CD4-positive, CD25-positive, alpha-beta regulatory T cell (primary cell): Measurements from ENCODE around the gene ATP1A4. TPM values are rescaled to one million over a fixed set of nuclear protein-coding genes. Genes with fewer than 3 reads are reported as not detected.

Source experiments
- ATAC-seq, 2 donors: fragments of 150-1000 bp; cut with Tn5 transposase; one replicate each; pipeline ENCODE4 v1.10.0; 2021; ENCODE audit warnings: low read depth in 2 of 2, moderate number of reproducible peaks in 2 of 2, moderate library complexity in 1 of 2
- DNase-seq, 3 donors: peaks; one replicate each; pipeline versions ENCODE4 v3.0.0 to v3.0.0-alpha.2; 2012 to 2022; ENCODE audit warnings: mixed read lengths in 1 of 3
- H3K27ac ChIP-seq: one replicate; pipeline ENCODE4 v1.7.0; 2013; ENCODE audit warnings: mild to moderate bottlenecking, low read length; ENCODE audit not compliant: insufficient read depth, poor library complexity, severe bottlenecking
- H3K27me3 ChIP-seq: one replicate; pipeline ENCODE4 v1.7.0; 2013; ENCODE audit warnings: low read length; ENCODE audit not compliant: control insufficient read depth, insufficient read depth
- H3K36me3 ChIP-seq: one replicate; pipeline ENCODE4 v1.7.0; 2013; ENCODE audit warnings: mild to moderate bottlenecking, low read length, moderate library complexity; ENCODE audit not compliant: control insufficient read depth, insufficient read depth
- H3K4me1 ChIP-seq: 2 replicates; pipeline ENCODE4 v1.7.0; 2013; ENCODE audit warnings: mild to moderate bottlenecking, low read length; ENCODE audit not compliant: insufficient read depth, control insufficient read depth, poor library complexity, severe bottlenecking
- H3K4me3 ChIP-seq: one replicate; pipeline ENCODE4 v1.7.0; 2013; ENCODE audit warnings: low read depth, mild to moderate bottlenecking, low read length, moderate library complexity
- H3K9me3 ChIP-seq, 2 experiments: 1 replicate in 1 of 2; 2 replicates in 1 of 2; pipeline ENCODE4 v1.7.0; 2013; ENCODE audit warnings: low read length in 2 of 2, mild to moderate bottlenecking in 1 of 2, moderate library complexity in 1 of 2; ENCODE audit not compliant: control insufficient read depth in 2 of 2
- H3K27ac Mint-ChIP-seq, 3 donors: one replicate each; pipeline ENCODE4 v1.8.0; 2020 to 2022; ENCODE audit warnings: mild to moderate bottlenecking in 3 of 3, mixed read lengths in 3 of 3, moderate library complexity in 2 of 3
- H3K27me3 Mint-ChIP-seq: one replicate; pipeline ENCODE4 v1.8.0; 2022; ENCODE audit warnings: mild to moderate bottlenecking, mixed read lengths
- H3K36me3 Mint-ChIP-seq: one replicate; pipeline ENCODE4 v1.8.0; 2020; ENCODE audit warnings: mixed read lengths
- H3K4me1 Mint-ChIP-seq, 4 donors: one replicate each; pipeline ENCODE4 v1.8.0; 2020 to 2022; ENCODE audit warnings: mixed read lengths in 4 of 4, mild to moderate bottlenecking in 1 of 4
- H3K4me3 Mint-ChIP-seq, 4 donors: one replicate each; pipeline ENCODE4 v1.8.0; 2020 to 2022; ENCODE audit warnings: mild to moderate bottlenecking in 4 of 4, mixed read lengths in 4 of 4, moderate library complexity in 3 of 4
- H3K9me3 Mint-ChIP-seq, 7 donors: one replicate each; pipeline ENCODE4 v1.8.0; 2020 to 2022; ENCODE audit warnings: mixed read lengths in 7 of 7, mild to moderate bottlenecking in 3 of 7, moderate library complexity in 2 of 7
- polyA plus RNA-seq, 4 donors: library from polyadenylated mRNA; unstranded; fragments of 300-500 nt; fragmentation: Illumina TruSeq; gene quantifications; one replicate each; pipeline ENCODE4 v1.2.3, GENCODE V29; 2021
- total RNA-seq: library from RNA; stranded (reverse); gene quantifications from one replicate; pipeline ENCODE4 v1.2.3, GENCODE V29; 2022

ATP1A4 gene
- total and polyA plus RNA-seq, 5 donors from 2014 or later, result not detected

- Histone ChIP-seq H3K9me3 (no peaks in the 10 kb centered on the region), H3K27ac (no peak overlapping the region), H3K36me3 (no peaks in the 10 kb centered on the region), H3K4me3 (no peak overlapping the region), H3K27me3 (no peaks in the 10 kb centered on the region), H3K4me1 (no peaks in the 10 kb centered on the region)
- Mint-ChIP-seq H3K27me3 (peaks cover 42% of the 10 kb centered on the region), H3K9me3 (peaks cover 0 to 2% (median 0%) of the 10 kb centered on the region in 7 donors), H3K4me3 (no peak overlapping the region), H3K27ac (no peak overlapping the region), H3K36me3 (no peaks in the 10 kb centered on the region), H3K4me1 (no peaks in the 10 kb centered on the region)
- DNase-seq (no peak), ATAC-seq (no peak)
Measured at GRCh38 chr1:160117300-160117699, 34.1 kb upstream of the ATP1A4 start.

- H3K4me3 ChIP-seq, result no peak overlapping the region
- H3K9me3 Mint-ChIP-seq, result peaks cover 0 to 2% (median 0%) of the 10 kb centered on the region in 7 donors
- H3K4me1 Mint-ChIP-seq, result no peaks in the 10 kb centered on the region
- H3K27me3 Mint-ChIP-seq, result peaks cover 38% of the 10 kb centered on the region
- no peak overlapping the region for H3K27ac ChIP-seq
- ATAC-seq (no peak), DNase-seq (no peak)
- H3K4me3 Mint-ChIP-seq, result no peak overlapping the region
- H3K36me3 ChIP-seq, result no peaks in the 10 kb centered on the region
- H3K9me3 ChIP-seq, result no peaks in the 10 kb centered on the region
- H3K4me1 ChIP-seq, result no peaks in the 10 kb centered on the region
- H3K27ac Mint-ChIP-seq, result no peak overlapping the region
- no peaks in the 10 kb centered on the region for H3K36me3 Mint-ChIP-seq
- no peaks in the 10 kb centered on the region for H3K27me3 ChIP-seq
Measured at GRCh38 chr1:160117709-160118183, 33.7 kb upstream of the ATP1A4 start.

- Mint-ChIP-seq H3K36me3 (no peaks in the 10 kb centered on the region), H3K4me3 (no peak overlapping the region), H3K9me3 (peaks cover 0 to 2% (median 0%) of the 10 kb centered on the region in 7 donors), H3K27ac (no peak overlapping the region), H3K4me1 (no peaks in the 10 kb centered on the region), H3K27me3 (peaks cover 33% of the 10 kb centered on the region)
- Histone ChIP-seq H3K4me1 (no peaks in the 10 kb centered on the region), H3K9me3 (no peaks in the 10 kb centered on the region), H3K36me3 (no peaks in the 10 kb centered on the region), H3K4me3 (no peak overlapping the region), H3K27ac (no peak overlapping the region), H3K27me3 (no peaks in the 10 kb centered on the region)
- ATAC-seq (no peak), DNase-seq (no peak)
Measured at GRCh38 chr1:160118928-160119327, 32.5 kb upstream of the ATP1A4 start.

- no peaks in the 10 kb centered on the region for H3K4me1 ChIP-seq
- Mint-ChIP-seq H3K4me1 (no peaks in the 10 kb centered on the region), H3K9me3 (peaks cover 0 to 2% (median 0%) of the 10 kb centered on the region in 7 donors), H3K36me3 (no peaks in the 10 kb centered on the region), H3K4me3 (no peak overlapping the region), H3K27ac (no peak overlapping the region), H3K27me3 (peaks cover 20% of the 10 kb centered on the region)
- H3K4me3 ChIP-seq, result no peak overlapping the region
- H3K27me3 ChIP-seq, result no peaks in the 10 kb centered on the region
- H3K9me3 ChIP-seq, result no peaks in the 10 kb centered on the region
- H3K36me3 ChIP-seq, result no peaks in the 10 kb centered on the region
- ATAC-seq, result no peak
- DNase-seq, result no peak
- no peak overlapping the region for H3K27ac ChIP-seq
Measured at GRCh38 chr1:160120797-160121196, 30.6 kb upstream of the ATP1A4 start.

GRCh38 chr1:160121388-160121787, 30.0 kb upstream of the ATP1A4 start:
- no peak overlapping the region for H3K4me3 Mint-ChIP-seq
- H3K4me1 ChIP-seq, result no peaks in the 10 kb centered on the region

GRCh38 chr1:160122978-160123495, 28.4 kb upstream of the ATP1A4 start:
- Histone ChIP-seq H3K27ac (no peak overlapping the region), H3K36me3 (no peaks in the 10 kb centered on the region), H3K27me3 (no peaks in the 10 kb centered on the region), H3K4me3 (no peak overlapping the region), H3K9me3 (no peaks in the 10 kb centered on the region), H3K4me1 (no peaks in the 10 kb centered on the region)
- H3K9me3 Mint-ChIP-seq, result peaks cover 0 to 2% (median 0%) of the 10 kb centered on the region in 7 donors
- peaks cover 6% of the 10 kb centered on the region for H3K27me3 Mint-ChIP-seq
- H3K4me1 Mint-ChIP-seq, result no peaks in the 10 kb centered on the region
- H3K27ac Mint-ChIP-seq, result no peak overlapping the region
- no peak overlapping the region for H3K4me3 Mint-ChIP-seq
- DNase-seq (no peak), ATAC-seq (no peak)
- no peaks in the 10 kb centered on the region for H3K36me3 Mint-ChIP-seq

More at GRCh38 chr1:160121388-160121787, 30.0 kb upstream of the ATP1A4 start:
- Histone ChIP-seq H3K27me3 (no peaks in the 10 kb centered on the region), H3K36me3 (no peaks in the 10 kb centered on the region), H3K27ac (no peak overlapping the region), H3K9me3 (no peaks in the 10 kb centered on the region), H3K4me3 (no peak overlapping the region)
- DNase-seq, result no peak
- Mint-ChIP-seq H3K4me1 (no peaks in the 10 kb centered on the region), H3K36me3 (no peaks in the 10 kb centered on the region), H3K27ac (no peak overlapping the region), H3K9me3 (peaks cover 0 to 2% (median 0%) of the 10 kb centered on the region in 7 donors), H3K27me3 (peaks cover 20% of the 10 kb centered on the region)
- no peak for ATAC-seq

GRCh38 chr1:160123726-160124125, 27.7 kb upstream of the ATP1A4 start:
- H3K9me3 Mint-ChIP-seq, result no peaks in the 10 kb centered on the region
- H3K27ac Mint-ChIP-seq, result no peak overlapping the region
- no peaks in the 10 kb centered on the region for H3K4me1 ChIP-seq
- H3K27ac ChIP-seq, result no peak overlapping the region
- no peak overlapping the region for H3K4me3 Mint-ChIP-seq
- H3K4me3 ChIP-seq, result no peak overlapping the region
- H3K4me1 Mint-ChIP-seq, result no peaks in the 10 kb centered on the region
- H3K36me3 ChIP-seq, result no peaks in the 10 kb centered on the region
- H3K36me3 Mint-ChIP-seq, result no peaks in the 10 kb centered on the region
- DNase-seq (no peak), ATAC-seq (no peak)
- no peaks in the 10 kb centered on the region for H3K27me3 ChIP-seq
- H3K9me3 ChIP-seq, result no peaks in the 10 kb centered on the region
- no peaks in the 10 kb centered on the region for H3K27me3 Mint-ChIP-seq

- Mint-ChIP-seq H3K4me3 (no peak overlapping the region), H3K9me3 (no peaks in the 10 kb centered on the region), H3K4me1 (no peaks in the 10 kb centered on the region), H3K36me3 (no peaks in the 10 kb centered on the region), H3K27ac (no peak overlapping the region), H3K27me3 (no peaks in the 10 kb centered on the region)
- H3K27me3 ChIP-seq, result no peaks in the 10 kb centered on the region
- no peaks in the 10 kb centered on the region for H3K4me1 ChIP-seq
- DNase-seq (no peak), ATAC-seq (no peak)
- no peak overlapping the region for H3K4me3 ChIP-seq
- no peak overlapping the region for H3K27ac ChIP-seq
- H3K36me3 ChIP-seq, result no peaks in the 10 kb centered on the region
- H3K9me3 ChIP-seq, result no peaks in the 10 kb centered on the region
Measured at GRCh38 chr1:160124705-160125478, 26.5 kb upstream of the ATP1A4 start.
